ENCODE data around the gene GNG5.
A peak's percentile ranks its signal among the peaks of the same experiment; 100 is the strongest.

The GNG5 gene

GRCh38 chr1:84480650-84481049, 25.7 kb downstream of the GNG5 start:
- ATAC-seq (ENCODE audit: low read depth): no peak
- Histone ChIP-seq H3K9me3 (ENCODE audit: severe bottlenecking) (no peaks in the 10 kb centered on the region), H3K27ac (ENCODE audit: poor library complexity, severe bottlenecking) (no peak overlapping the region), H3K27me3 (ENCODE audit: insufficient read depth, poor library complexity, severe bottlenecking) (no peaks in the 10 kb centered on the region), H3K4me1 (ENCODE audit: insufficient read depth, poor library complexity, severe bottlenecking) (peaks cover 14% of the 10 kb centered on the region), H3K36me3 (ENCODE audit: low read depth) (peaks cover 44% of the 10 kb centered on the region), H3K4me3 (ENCODE audit: severe bottlenecking) (peak overlapping the region; percentile 60)
- TF ChIP-seq, protein P1, sequence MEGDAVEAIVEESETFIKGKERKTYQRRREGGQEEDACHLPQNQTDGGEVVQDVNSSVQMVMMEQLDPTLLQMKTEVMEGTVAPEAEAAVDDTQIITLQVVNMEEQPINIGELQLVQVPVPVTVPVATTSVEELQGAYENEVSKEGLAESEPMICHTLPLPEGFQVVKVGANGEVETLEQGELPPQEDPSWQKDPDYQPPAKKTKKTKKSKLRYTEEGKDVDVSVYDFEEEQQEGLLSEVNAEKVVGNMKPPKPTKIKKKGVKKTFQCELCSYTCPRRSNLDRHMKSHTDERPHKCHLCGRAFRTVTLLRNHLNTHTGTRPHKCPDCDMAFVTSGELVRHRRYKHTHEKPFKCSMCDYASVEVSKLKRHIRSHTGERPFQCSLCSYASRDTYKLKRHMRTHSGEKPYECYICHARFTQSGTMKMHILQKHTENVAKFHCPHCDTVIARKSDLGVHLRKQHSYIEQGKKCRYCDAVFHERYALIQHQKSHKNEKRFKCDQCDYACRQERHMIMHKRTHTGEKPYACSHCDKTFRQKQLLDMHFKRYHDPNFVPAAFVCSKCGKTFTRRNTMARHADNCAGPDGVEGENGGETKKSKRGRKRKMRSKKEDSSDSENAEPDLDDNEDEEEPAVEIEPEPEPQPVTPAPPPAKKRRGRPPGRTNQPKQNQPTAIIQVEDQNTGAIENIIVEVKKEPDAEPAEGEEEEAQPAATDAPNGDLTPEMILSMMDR (IDR thresholded peaks at IDR 0.05; ENCODE audit: poor library complexity, severe bottlenecking): no peak
- no peak for DNase-seq (ENCODE audit: low spot score)

DNA sequence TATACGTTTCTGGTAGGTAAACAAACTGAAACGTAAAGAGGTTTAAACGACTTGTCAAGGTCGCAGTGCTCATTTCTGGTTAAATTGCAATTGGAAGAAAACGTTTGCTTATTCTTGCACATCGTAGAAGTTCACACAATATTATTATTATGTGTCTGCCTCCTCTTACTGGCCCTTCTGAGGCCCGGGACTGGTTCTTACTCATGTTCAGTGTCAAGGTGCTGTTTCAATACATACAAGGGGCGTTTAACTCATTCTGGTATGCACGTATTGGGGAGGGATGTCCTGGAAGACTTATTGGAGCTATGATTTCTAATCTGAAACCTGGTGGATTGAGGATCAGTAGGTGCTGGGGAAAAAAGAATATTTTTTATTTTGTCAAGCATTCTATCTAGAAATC, 26.4 kb downstream of the GNG5 start:
- Histone ChIP-seq H3K27ac (ENCODE audit: poor library complexity, severe bottlenecking) (peak overlapping the region; percentile 60), H3K4me3 (ENCODE audit: severe bottlenecking) (peak overlapping the region; percentile 60), H3K27me3 (ENCODE audit: insufficient read depth, poor library complexity, severe bottlenecking) (no peaks in the 10 kb centered on the region), H3K4me1 (ENCODE audit: insufficient read depth, poor library complexity, severe bottlenecking) (peaks cover 14% of the 10 kb centered on the region), H3K36me3 (ENCODE audit: low read depth) (peaks cover 38% of the 10 kb centered on the region), H3K9me3 (ENCODE audit: severe bottlenecking) (no peaks in the 10 kb centered on the region)
- TF ChIP-seq, protein P1 (IDR thresholded peaks at IDR 0.05; ENCODE audit: poor library complexity, severe bottlenecking): no peak
- no peak for ATAC-seq (ENCODE audit: low read depth)
- DNase-seq (ENCODE audit: low spot score): no peak

DNA sequence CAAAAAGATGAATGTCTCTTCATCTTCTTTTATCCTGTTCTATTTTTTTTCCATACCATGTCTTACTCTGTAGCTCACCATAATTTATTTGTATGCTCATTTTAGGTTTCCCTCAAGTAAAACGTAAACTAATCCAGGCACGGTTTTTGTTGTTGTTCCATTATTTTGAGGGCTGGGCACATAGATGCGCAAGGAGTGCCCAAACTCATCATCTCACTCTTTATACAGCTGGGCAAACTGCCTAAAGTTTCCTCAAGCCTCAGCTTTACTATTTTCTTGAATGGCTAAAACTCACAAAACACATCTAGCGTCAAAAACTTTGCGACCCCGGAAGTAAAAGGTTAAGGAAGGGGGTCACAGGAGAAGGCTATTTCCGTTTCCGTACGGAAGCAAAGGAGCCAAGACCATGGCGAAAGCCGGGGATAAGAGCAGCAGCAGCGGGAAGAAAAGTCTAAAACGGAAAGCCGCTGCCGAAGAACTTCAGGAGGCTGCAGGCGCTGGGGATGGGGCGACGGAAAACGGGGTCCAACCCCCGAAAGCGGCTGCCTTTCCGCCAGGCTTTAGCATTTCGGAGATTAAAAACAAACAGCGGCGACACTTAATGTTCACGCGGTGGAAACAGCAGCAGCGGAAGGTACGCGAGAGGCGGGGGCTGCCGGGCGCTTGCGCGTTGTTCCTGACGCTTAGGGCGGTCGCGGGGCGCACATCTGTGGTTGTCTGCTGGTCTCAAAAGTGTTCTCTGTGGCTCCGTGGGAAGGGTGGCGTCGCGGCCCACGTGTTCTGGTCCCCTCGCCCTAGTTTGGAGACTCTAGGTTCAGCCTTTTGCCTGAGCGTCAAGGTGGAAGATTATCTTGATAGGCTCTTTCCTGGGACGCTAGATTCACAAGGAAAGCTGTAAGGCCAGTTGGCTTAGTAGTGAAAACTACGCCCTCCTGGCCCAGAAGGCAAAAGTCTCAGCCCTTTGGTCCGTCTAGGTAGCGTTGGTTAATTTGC, 27.2 kb downstream of the GNG5 start, which contains the start of gene RPF1:
RPF1 (plus strand) TSS at position 391 of the 993 bp plus-strand sequence; CDS start at position 407, 16 bp downstream.
- TF ChIP-seq, protein P1 (IDR thresholded peaks at IDR 0.05; ENCODE audit: poor library complexity, severe bottlenecking): no peak
- peaks cover 32% of the 10 kb centered on the region for H3K36me3 ChIP-seq (ENCODE audit: low read depth)
- H3K27ac ChIP-seq (ENCODE audit: poor library complexity, severe bottlenecking): peak within 1 kb of the TSS; percentile 60
- H3K4me3 ChIP-seq (ENCODE audit: severe bottlenecking): peak within 1 kb of the TSS; percentile 60
- H3K9me3 ChIP-seq (ENCODE audit: severe bottlenecking): no peaks in the 10 kb centered on the region
- peak; percentile 94 for ATAC-seq (ENCODE audit: low read depth)
- peak; percentile 57 for DNase-seq (ENCODE audit: low spot score)
- H3K27me3 ChIP-seq (ENCODE audit: insufficient read depth, poor library complexity, severe bottlenecking): no peaks in the 10 kb centered on the region
- peaks cover 14% of the 10 kb centered on the region for H3K4me1 ChIP-seq (ENCODE audit: insufficient read depth, poor library complexity, severe bottlenecking)

- no peak for ATAC-seq (ENCODE audit: low read depth)
- TF ChIP-seq, protein P1 (IDR thresholded peaks at IDR 0.05; ENCODE audit: poor library complexity, severe bottlenecking): no peak
- H3K27me3 ChIP-seq (ENCODE audit: insufficient read depth, poor library complexity, severe bottlenecking): no peaks in the 10 kb centered on the region
These were observed 30.2 kb downstream of the GNG5 start for GRCh38 chr1:84476225-84476624.

More at GRCh38 chr1:84476225-84476624, 30.2 kb downstream of the GNG5 start:
- no peak overlapping the region for H3K4me3 ChIP-seq (ENCODE audit: severe bottlenecking)
- H3K9me3 ChIP-seq (ENCODE audit: severe bottlenecking): no peaks in the 10 kb centered on the region
- DNase-seq (ENCODE audit: low spot score): no peak
- no peak overlapping the region for H3K27ac ChIP-seq (ENCODE audit: poor library complexity, severe bottlenecking)
- peaks cover 13% of the 10 kb centered on the region for H3K4me1 ChIP-seq (ENCODE audit: insufficient read depth, poor library complexity, severe bottlenecking)
- H3K36me3 ChIP-seq (ENCODE audit: low read depth): peaks cover 6% of the 10 kb centered on the region
